ENCODE measurements around the gene DLG5.
"Not testable (repeated sequence)": the region's sequence is repeated elsewhere in the genome, so short reads cannot be mapped to it uniquely, and the experiment has no call there.

DLG5 gene

GRCh38 chr10:77784856-77785255, 141.7 kb downstream of the DLG5 start:
- no peak overlapping the region for H3K9ac ChIP-seq (ENCODE audit: low read depth, low read length)
- H3K9me3 ChIP-seq (ENCODE audit: control insufficient read depth, insufficient read depth, low read length), result no peaks in the 10 kb centered on the region
- H3K36me3 ChIP-seq (ENCODE audit: insufficient read depth, low read length), result peaks cover 4% of the 10 kb centered on the region; the same call in 1 of the 2 replicates
- no peaks in the 10 kb centered on the region for H3K4me1 ChIP-seq (ENCODE audit: insufficient read depth, low read length)

- no peak overlapping the region for H3K9ac ChIP-seq (ENCODE audit: low read depth, low read length)
- H3K36me3 ChIP-seq (ENCODE audit: insufficient read depth, low read length), result peaks cover 3% of the 10 kb centered on the region; the same call in 1 of the 2 replicates
- H3K9me3 ChIP-seq (ENCODE audit: control insufficient read depth, insufficient read depth, low read length), result 0 out of 2 replicates have a peak, but pooled peaks cover 3% of the 10 kb centered on the region
Observed at GRCh38 chr10:77782328-77783061, 144.1 kb downstream of the DLG5 start.

GRCh38 chr10:77781451-77782327, 144.9 kb downstream of the DLG5 start:
- Histone ChIP-seq H3K36me3 (ENCODE audit: insufficient read depth, low read length) (peaks cover 3% of the 10 kb centered on the region; the same call in 1 of the 2 replicates), H3K9ac (ENCODE audit: low read depth, low read length) (no peak overlapping the region), H3K9me3 (ENCODE audit: control insufficient read depth, insufficient read depth, low read length) (0 out of 2 replicates have a peak, but pooled peaks cover 4% of the 10 kb centered on the region), H3K4me1 (ENCODE audit: insufficient read depth, low read length) (no peaks in the 10 kb centered on the region)

More at GRCh38 chr10:77782328-77783061, 144.1 kb downstream of the DLG5 start:
- H3K4me1 ChIP-seq (ENCODE audit: insufficient read depth, low read length), result no peaks in the 10 kb centered on the region

GRCh38 chr10:77780180-77780579, 146.4 kb downstream of the DLG5 start:
- peaks cover 3% of the 10 kb centered on the region; the same call in 1 of the 2 replicates for H3K36me3 ChIP-seq (ENCODE audit: insufficient read depth, low read length)
- no peak overlapping the region for H3K9ac ChIP-seq (ENCODE audit: low read depth, low read length)
- H3K9me3 ChIP-seq (ENCODE audit: control insufficient read depth, insufficient read depth, low read length), result peaks cover 8% of the 10 kb centered on the region; the same call in 1 of the 2 replicates
- no peaks in the 10 kb centered on the region for H3K4me1 ChIP-seq (ENCODE audit: insufficient read depth, low read length)

GRCh38 chr10:77776487-77776886, 150.1 kb downstream of the DLG5 start:
- Histone ChIP-seq H3K36me3 (ENCODE audit: insufficient read depth, low read length) (peaks cover 3% of the 10 kb centered on the region; the same call in 1 of the 2 replicates), H3K9me3 (ENCODE audit: control insufficient read depth, insufficient read depth, low read length) (peaks cover 8% of the 10 kb centered on the region; the same call in 1 of the 2 replicates)

GRCh38 chr10:77774940-77775391, 151.6 kb downstream of the DLG5 start:
- Histone ChIP-seq H3K36me3 (ENCODE audit: insufficient read depth, low read length) (peaks cover 3% of the 10 kb centered on the region; the same call in 1 of the 2 replicates), H3K4me1 (ENCODE audit: insufficient read depth, low read length) (no peaks in the 10 kb centered on the region), H3K9ac (ENCODE audit: low read depth, low read length) (no peak overlapping the region), H3K9me3 (ENCODE audit: control insufficient read depth, insufficient read depth, low read length) (peaks cover 8% of the 10 kb centered on the region; the same call in 1 of the 2 replicates)

More at GRCh38 chr10:77776487-77776886, 150.1 kb downstream of the DLG5 start:
- no peaks in the 10 kb centered on the region for H3K4me1 ChIP-seq (ENCODE audit: insufficient read depth, low read length)
- no peak overlapping the region for H3K9ac ChIP-seq (ENCODE audit: low read depth, low read length)

- H3K36me3 ChIP-seq (ENCODE audit: insufficient read depth, low read length), result peaks cover 3% of the 10 kb centered on the region; the same call in 1 of the 2 replicates
- no peak overlapping the region for H3K9ac ChIP-seq (ENCODE audit: low read depth, low read length)
- no peaks in the 10 kb centered on the region for H3K4me1 ChIP-seq (ENCODE audit: insufficient read depth, low read length)
- peaks cover 8% of the 10 kb centered on the region; the same call in 1 of the 2 replicates for H3K9me3 ChIP-seq (ENCODE audit: control insufficient read depth, insufficient read depth, low read length)
Observed at GRCh38 chr10:77773631-77774426, 152.7 kb downstream of the DLG5 start.

GRCh38 chr10:77772852-77773600, 153.5 kb downstream of the DLG5 start:
- H3K9me3 ChIP-seq (ENCODE audit: control insufficient read depth, insufficient read depth, low read length); H3K9ac ChIP-seq (ENCODE audit: low read depth, low read length); H3K4me1 ChIP-seq (ENCODE audit: insufficient read depth, low read length); H3K36me3 ChIP-seq (ENCODE audit: insufficient read depth, low read length): not testable (repeated sequence)

- H3K4me1 ChIP-seq (ENCODE audit: insufficient read depth, low read length), result no peaks in the 10 kb centered on the region
- no peak overlapping the region for H3K9ac ChIP-seq (ENCODE audit: low read depth, low read length)
- H3K36me3 ChIP-seq (ENCODE audit: insufficient read depth, low read length), result no peaks in the 10 kb centered on the region
- peaks cover 4% of the 10 kb centered on the region; the same call in 1 of the 2 replicates for H3K9me3 ChIP-seq (ENCODE audit: control insufficient read depth, insufficient read depth, low read length)
Observed at GRCh38 chr10:77771851-77772250, 154.7 kb downstream of the DLG5 start.

GRCh38 chr10:77771450-77771849, 155.1 kb downstream of the DLG5 start:
- Histone ChIP-seq H3K9me3 (ENCODE audit: control insufficient read depth, insufficient read depth, low read length) (peaks cover 1% of the 10 kb centered on the region; the same call in 1 of the 2 replicates), H3K36me3 (ENCODE audit: insufficient read depth, low read length) (no peaks in the 10 kb centered on the region), H3K4me1 (ENCODE audit: insufficient read depth, low read length) (no peaks in the 10 kb centered on the region), H3K9ac (ENCODE audit: low read depth, low read length) (no peak overlapping the region)

- no peak overlapping the region for H3K9ac ChIP-seq (ENCODE audit: low read depth, low read length)
- no peaks in the 10 kb centered on the region for H3K4me1 ChIP-seq (ENCODE audit: insufficient read depth, low read length)
- H3K36me3 ChIP-seq (ENCODE audit: insufficient read depth, low read length), result no peaks in the 10 kb centered on the region
- no peaks in the 10 kb centered on the region for H3K9me3 ChIP-seq (ENCODE audit: control insufficient read depth, insufficient read depth, low read length)
Observed at GRCh38 chr10:77770868-77771175, 155.7 kb downstream of the DLG5 start.

GRCh38 chr10:77770081-77770867, 156.3 kb downstream of the DLG5 start:
- no peaks in the 10 kb centered on the region for H3K4me1 ChIP-seq (ENCODE audit: insufficient read depth, low read length)
- no peaks in the 10 kb centered on the region for H3K36me3 ChIP-seq (ENCODE audit: insufficient read depth, low read length)
- no peaks in the 10 kb centered on the region for H3K9me3 ChIP-seq (ENCODE audit: control insufficient read depth, insufficient read depth, low read length)
- no peak overlapping the region for H3K9ac ChIP-seq (ENCODE audit: low read depth, low read length)

- Histone ChIP-seq H3K9ac (ENCODE audit: low read depth, low read length) (no peak overlapping the region), H3K4me1 (ENCODE audit: insufficient read depth, low read length) (no peaks in the 10 kb centered on the region), H3K9me3 (ENCODE audit: control insufficient read depth, insufficient read depth, low read length) (no peaks in the 10 kb centered on the region), H3K36me3 (ENCODE audit: insufficient read depth, low read length) (no peaks in the 10 kb centered on the region)
Observed at GRCh38 chr10:77768039-77768438, 158.5 kb downstream of the DLG5 start.

Data from ES-I3 (cell line).